ENCODE data around the gene PTPRN2. TPM values are rescaled to one million over a fixed set of nuclear protein-coding genes. Genes with fewer than 3 reads are reported as not detected.

PTPRN2 gene
- total and polyA plus RNA-seq, 2 of the 13 experiments (the other 11 are each of a cell fraction or from before 2014, with no cell fraction given): 2.5 to 24.2 TPM

GRCh38 chr7:157646551-157646950 lies 941.1 kb downstream of the PTPRN2 start:
- in situ Hi-C loops (cut with HindIII; ENCODE audit: extremely low pct_ligation_motif_present, low pct_unique_long_range_greater_than_20kb) (no loop called here), intact Hi-C loops (cut with micrococcal nuclease; ENCODE audit: unreplicated experiment) (no loop called here)
- Histone ChIP-seq H3K4me1 (ENCODE audit: insufficient read depth, low read length) (no peaks in the 10 kb centered on the region), H3K27ac (ENCODE audit: extremely low read length, insufficient read depth, low read length) (no peak overlapping the region), H4K20me1 (ENCODE audit: insufficient read depth, low read length) (peaks cover under 1% of the 10 kb centered on the region; the same call in 1 of the 2 replicates), H3K9me3 (ENCODE audit: low read length) (no peaks in the 10 kb centered on the region), H2AFZ (ENCODE audit: low read length) (no peak overlapping the region), H3K4me3 (replicated peaks in 1 of 3; ENCODE audit: insufficient read depth in 1 of 3, low read depth in 2 of 3, low read length in 3 of 3) (no peak overlapping the region), H3K9ac (ENCODE audit: insufficient read depth, low read depth, low read length) (no peak overlapping the region), H3K4me2 (ENCODE audit: low read depth, low read length) (no peak overlapping the region), H3K36me3 (replicated peaks in 1 of 2; ENCODE audit: control insufficient read depth in 1 of 2, insufficient read depth in 2 of 2, low read length in 2 of 2) (no peaks in the 10 kb centered on the region), H3K27me3 (ENCODE audit: control insufficient read depth in 1 of 2, insufficient read depth in 2 of 2, low read length in 2 of 2) (peaks cover 0 to 18% of the 10 kb centered on the region in 2 experiments; a peak in 1 of 5 replicates), H3K79me2 (ENCODE audit: insufficient read depth, low read length) (no peaks in the 10 kb centered on the region)
- TF ChIP-seq, protein P1, sequence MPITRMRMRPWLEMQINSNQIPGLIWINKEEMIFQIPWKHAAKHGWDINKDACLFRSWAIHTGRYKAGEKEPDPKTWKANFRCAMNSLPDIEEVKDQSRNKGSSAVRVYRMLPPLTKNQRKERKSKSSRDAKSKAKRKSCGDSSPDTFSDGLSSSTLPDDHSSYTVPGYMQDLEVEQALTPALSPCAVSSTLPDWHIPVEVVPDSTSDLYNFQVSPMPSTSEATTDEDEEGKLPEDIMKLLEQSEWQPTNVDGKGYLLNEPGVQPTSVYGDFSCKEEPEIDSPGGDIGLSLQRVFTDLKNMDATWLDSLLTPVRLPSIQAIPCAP (CRISPR knock-in tag; IDR thresholded peaks at IDR 0.05; ENCODE audit: low read depth): no peak
- no peak for TF ChIP-seq HOXD1 (CRISPR knock-in tag; IDR thresholded peaks at IDR 0.05)
- ATAC-seq: no peak
- WGBS (ENCODE audit: low lambda C conversion rate): 81% methylated on average over 6 of the region's 13 CpGs
- CTCF ChIA-PET (ENCODE audit: low intra/inter-chr PET ratio, low total read pairs): no interaction called here
- no peak for FAIRE-seq
- DNase-seq (ENCODE audit: low spot score): no peak
- BruUV-seq (replicated peaks): no TSS peak
- POLR2A ChIA-PET: no interaction called here

- Histone ChIP-seq H3K9me3 (ENCODE audit: low read length) (peaks cover 7% of the 10 kb centered on the region; the same call in 1 of the 2 replicates), H3K36me3 (replicated peaks in 1 of 2; ENCODE audit: control insufficient read depth in 1 of 2, insufficient read depth in 2 of 2, low read length in 2 of 2) (no peaks in the 10 kb centered on the region), H3K4me3 (replicated peaks in 1 of 3; ENCODE audit: insufficient read depth in 1 of 3, low read depth in 2 of 3, low read length in 3 of 3) (no peak overlapping the region), H4K20me1 (ENCODE audit: insufficient read depth, low read length) (no peaks in the 10 kb centered on the region), H3K4me2 (ENCODE audit: low read depth, low read length) (no peak overlapping the region), H2AFZ (ENCODE audit: low read length) (no peak overlapping the region), H3K27me3 (ENCODE audit: control insufficient read depth in 1 of 2, insufficient read depth in 2 of 2, low read length in 2 of 2) (peaks cover 0 to 28% of the 10 kb centered on the region in 2 experiments; a peak in 2 of 5 replicates), H3K27ac (ENCODE audit: extremely low read length, insufficient read depth, low read length) (no peak overlapping the region), H3K4me1 (ENCODE audit: insufficient read depth, low read length) (no peaks in the 10 kb centered on the region), H3K9ac (ENCODE audit: insufficient read depth, low read depth, low read length) (no peak overlapping the region), H3K79me2 (ENCODE audit: insufficient read depth, low read length) (no peaks in the 10 kb centered on the region)
- in situ Hi-C loops (cut with HindIII; ENCODE audit: extremely low pct_ligation_motif_present, low pct_unique_long_range_greater_than_20kb): no loop called here
- DNase-seq (ENCODE audit: low spot score) (no peak), ATAC-seq (no peak), FAIRE-seq (no peak)
- CTCF ChIA-PET (ENCODE audit: low intra/inter-chr PET ratio, low total read pairs): no interaction called here
- 67% methylated on average over 12 of the region's 12 CpGs for WGBS (ENCODE audit: low lambda C conversion rate)
- POLR2A ChIA-PET: no interaction called here
- intact Hi-C loops (cut with micrococcal nuclease; ENCODE audit: unreplicated experiment): no loop called here
- BruUV-seq (replicated peaks): no TSS peak
- TF ChIP-seq PREB (CRISPR knock-in tag; IDR thresholded peaks at IDR 0.05) (no peak), ZNF788 (CRISPR knock-in tag; IDR thresholded peaks at IDR 0.05; ENCODE audit: borderline replicate concordance) (no peak), ZNF672 (CRISPR knock-in tag; IDR thresholded peaks at IDR 0.05) (no peak), JDP2 (CRISPR knock-in tag; IDR thresholded peaks at IDR 0.05; ENCODE audit: borderline replicate concordance) (no peak), TEAD2 (CRISPR knock-in tag; IDR thresholded peaks at IDR 0.05) (no peak), ATF1 (CRISPR knock-in tag; IDR thresholded peaks at IDR 0.05) (no peak)
- TF ChIP-seq, protein P2, sequence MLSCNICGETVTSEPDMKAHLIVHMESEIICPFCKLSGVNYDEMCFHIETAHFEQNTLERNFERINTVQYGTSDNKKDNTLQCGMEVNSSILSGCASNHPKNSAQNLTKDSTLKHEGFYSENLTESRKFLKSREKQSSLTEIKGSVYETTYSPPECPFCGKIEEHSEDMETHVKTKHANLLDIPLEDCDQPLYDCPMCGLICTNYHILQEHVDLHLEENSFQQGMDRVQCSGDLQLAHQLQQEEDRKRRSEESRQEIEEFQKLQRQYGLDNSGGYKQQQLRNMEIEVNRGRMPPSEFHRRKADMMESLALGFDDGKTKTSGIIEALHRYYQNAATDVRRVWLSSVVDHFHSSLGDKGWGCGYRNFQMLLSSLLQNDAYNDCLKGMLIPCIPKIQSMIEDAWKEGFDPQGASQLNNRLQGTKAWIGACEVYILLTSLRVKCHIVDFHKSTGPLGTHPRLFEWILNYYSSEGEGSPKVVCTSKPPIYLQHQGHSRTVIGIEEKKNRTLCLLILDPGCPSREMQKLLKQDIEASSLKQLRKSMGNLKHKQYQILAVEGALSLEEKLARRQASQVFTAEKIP (CRISPR knock-in tag; IDR thresholded peaks at IDR 0.05; ENCODE audit: borderline replicate concordance): no peak
Measured at GRCh38 chr7:157645539-157645938, 942.1 kb downstream of the PTPRN2 start.
